DND-41 (cell line): ENCODE results near the gene GJB5.

Experiments used
- ATAC-seq: fragments of 200-7000 bp; cut with Tn5 transposase; 3 replicates; pipeline ENCODE4 v1.9.1; 2021; ENCODE audit warnings: low read depth; ENCODE audit not compliant: insufficient read depth
- DNase-seq: peaks from one replicate; pipeline ENCODE4 v3.0.0-alpha.2; 2020
- H2AFZ ChIP-seq: 2 replicates; pipeline ENCODE4 v1.6.0; 2012; ENCODE audit warnings: low read depth, low read length
- H3K27ac ChIP-seq: 2 replicates; pipeline ENCODE4 v1.5.1; 2012; ENCODE audit warnings: low read length, inconsistent platforms
- H3K27me3 ChIP-seq: fragments of 200-600 bp; sonication (generic); 2 replicates; pipeline ENCODE4 v1.6.0; 2012; ENCODE audit warnings: low read length, mild to moderate bottlenecking, inconsistent platforms; ENCODE audit not compliant: insufficient read depth, poor library complexity
- H3K36me3 ChIP-seq: 2 replicates; pipeline ENCODE4 v1.5.1; 2012; ENCODE audit warnings: low read length, inconsistent platforms; ENCODE audit not compliant: insufficient read depth
- H3K4me1 ChIP-seq: 2 replicates; pipeline ENCODE4 v1.5.1; 2012; ENCODE audit warnings: mild to moderate bottlenecking, low read length; ENCODE audit not compliant: insufficient read depth
- H3K4me2 ChIP-seq: 2 replicates; pipeline ENCODE4 v1.6.0; 2012; ENCODE audit warnings: mild to moderate bottlenecking, moderate library complexity, low read length, inconsistent platforms; ENCODE audit not compliant: insufficient read depth
- H3K4me3 ChIP-seq, 2 experiments: fragments of 200-600 bp in 1 of 2; shearing (Covaris generic) in 1 of 2; 2 replicates each; pipeline ENCODE4 v1.5.1; 2012 to 2016; ENCODE audit warnings: inconsistent platforms in 2 of 2, low read length in 2 of 2, mild to moderate bottlenecking in 2 of 2, low read depth in 1 of 2, moderate library complexity in 1 of 2
- H3K79me2 ChIP-seq: 2 replicates; pipeline ENCODE4 v1.6.0; 2012; ENCODE audit warnings: low read length, inconsistent platforms; ENCODE audit not compliant: insufficient read depth
- H3K9ac ChIP-seq: 2 replicates; pipeline ENCODE4 v1.6.0; 2012; ENCODE audit warnings: low read depth, mild to moderate bottlenecking, inconsistent platforms, low read length, moderate library complexity
- H3K9me3 ChIP-seq: 2 replicates; pipeline ENCODE4 v1.5.1; 2012; ENCODE audit warnings: low read length, moderate library complexity, mild to moderate bottlenecking, inconsistent platforms; ENCODE audit not compliant: insufficient read depth, severe bottlenecking
- H4K20me1 ChIP-seq: 2 replicates; pipeline ENCODE4 v1.6.0; 2012; ENCODE audit warnings: low read length; ENCODE audit not compliant: insufficient read depth
- EZH2 ChIP-seq: IDR thresholded peaks from 3 replicates; pipeline ENCODE4 v1.6.1; 2012; ENCODE audit warnings: borderline replicate concordance, low read depth, mild to moderate bottlenecking, moderate library complexity, low read length, inconsistent platforms; ENCODE audit not compliant: severe bottlenecking
- TF ChIP-seq, protein P1 (sequence below): IDR thresholded peaks from 2 replicates; pipeline ENCODE4 v1.5.1; 2012; ENCODE audit warnings: borderline replicate concordance, low read length, moderate library complexity, mild to moderate bottlenecking; ENCODE audit not compliant: poor library complexity, severe bottlenecking; ENCODE audit errors: extremely low read depth

Gene GJB5

GRCh38 chr1:34745666-34746065, 9.2 kb upstream of the GJB5 start:
- no peak overlapping the region for H3K4me3 ChIP-seq
- ATAC-seq (no peak), DNase-seq (no peak)
- no peak overlapping the region for H3K27ac ChIP-seq
- H3K4me1 ChIP-seq, result 0 out of 2 replicates have a peak, but pooled peaks cover 2% of the 10 kb centered on the region
- no peaks in the 10 kb centered on the region for H3K36me3 ChIP-seq
- no peak for TF ChIP-seq EZH2
- TF ChIP-seq, protein P1, sequence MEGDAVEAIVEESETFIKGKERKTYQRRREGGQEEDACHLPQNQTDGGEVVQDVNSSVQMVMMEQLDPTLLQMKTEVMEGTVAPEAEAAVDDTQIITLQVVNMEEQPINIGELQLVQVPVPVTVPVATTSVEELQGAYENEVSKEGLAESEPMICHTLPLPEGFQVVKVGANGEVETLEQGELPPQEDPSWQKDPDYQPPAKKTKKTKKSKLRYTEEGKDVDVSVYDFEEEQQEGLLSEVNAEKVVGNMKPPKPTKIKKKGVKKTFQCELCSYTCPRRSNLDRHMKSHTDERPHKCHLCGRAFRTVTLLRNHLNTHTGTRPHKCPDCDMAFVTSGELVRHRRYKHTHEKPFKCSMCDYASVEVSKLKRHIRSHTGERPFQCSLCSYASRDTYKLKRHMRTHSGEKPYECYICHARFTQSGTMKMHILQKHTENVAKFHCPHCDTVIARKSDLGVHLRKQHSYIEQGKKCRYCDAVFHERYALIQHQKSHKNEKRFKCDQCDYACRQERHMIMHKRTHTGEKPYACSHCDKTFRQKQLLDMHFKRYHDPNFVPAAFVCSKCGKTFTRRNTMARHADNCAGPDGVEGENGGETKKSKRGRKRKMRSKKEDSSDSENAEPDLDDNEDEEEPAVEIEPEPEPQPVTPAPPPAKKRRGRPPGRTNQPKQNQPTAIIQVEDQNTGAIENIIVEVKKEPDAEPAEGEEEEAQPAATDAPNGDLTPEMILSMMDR, result no peak
- no peak overlapping the region for H3K4me2 ChIP-seq
- H3K9me3 ChIP-seq, result no peaks in the 10 kb centered on the region
- no peak overlapping the region for H2AFZ ChIP-seq
- H3K9ac ChIP-seq, result no peak overlapping the region
- H3K79me2 ChIP-seq, result no peaks in the 10 kb centered on the region
- peaks cover 11% of the 10 kb centered on the region; the same call in 1 of the 2 replicates for H4K20me1 ChIP-seq
- H3K27me3 ChIP-seq, result peaks cover 10% of the 10 kb centered on the region

GRCh38 chr1:34746101-34746500, 8.7 kb upstream of the GJB5 start:
- no peak overlapping the region for H3K4me3 ChIP-seq
- no peak overlapping the region for H2AFZ ChIP-seq
- no peak overlapping the region for H3K9ac ChIP-seq
- H3K4me2 ChIP-seq, result no peak overlapping the region
- no peak overlapping the region for H3K27ac ChIP-seq
- ATAC-seq (no peak), DNase-seq (no peak)
- H3K79me2 ChIP-seq, result no peaks in the 10 kb centered on the region
- H3K9me3 ChIP-seq, result no peaks in the 10 kb centered on the region
- no peaks in the 10 kb centered on the region for H3K36me3 ChIP-seq
- TF ChIP-seq EZH2, result no peak
- TF ChIP-seq, protein P1, result no peak
- peaks cover 11% of the 10 kb centered on the region; the same call in 1 of the 2 replicates for H4K20me1 ChIP-seq
- peaks cover 10% of the 10 kb centered on the region for H3K27me3 ChIP-seq
- 0 out of 2 replicates have a peak, but pooled peaks cover 2% of the 10 kb centered on the region for H3K4me1 ChIP-seq

GRCh38 chr1:34746785-34747637, 7.8 kb upstream of the GJB5 start:
- Histone ChIP-seq H3K4me2 (no peak overlapping the region), H3K27me3 (peaks cover 10% of the 10 kb centered on the region), H2AFZ (no peak overlapping the region), H4K20me1 (peaks cover 10% of the 10 kb centered on the region; the same call in 1 of the 2 replicates), H3K79me2 (no peaks in the 10 kb centered on the region), H3K27ac (no peak overlapping the region), H3K4me3 (no peak overlapping the region), H3K9ac (no peak overlapping the region), H3K36me3 (no peaks in the 10 kb centered on the region), H3K4me1 (0 out of 2 replicates have a peak, but pooled peaks cover 2% of the 10 kb centered on the region), H3K9me3 (no peaks in the 10 kb centered on the region)
- TF ChIP-seq EZH2, result no peak
- ATAC-seq, result no peak
- no peak for DNase-seq

DNA sequence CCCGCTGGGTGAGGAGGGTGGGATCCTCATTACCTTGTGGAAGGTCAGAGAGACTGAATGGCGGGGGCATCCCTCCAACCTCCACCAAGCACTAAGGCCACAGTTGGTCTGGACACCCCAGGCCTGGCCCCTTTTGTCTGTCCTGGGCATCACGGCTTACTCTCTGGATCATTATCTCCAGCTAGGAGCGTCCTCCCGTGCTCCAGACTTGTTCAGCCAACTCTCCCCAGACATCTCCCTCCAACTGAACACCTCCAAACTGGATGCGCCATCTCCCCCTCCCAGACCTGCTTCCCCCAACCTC, 7.3 kb upstream of the GJB5 start:
- Histone ChIP-seq H4K20me1 (peaks cover 6% of the 10 kb centered on the region; the same call in 1 of the 2 replicates), H2AFZ (no peak overlapping the region), H3K4me2 (no peak overlapping the region), H3K79me2 (no peaks in the 10 kb centered on the region), H3K4me3 (no peak overlapping the region), H3K27ac (no peak overlapping the region), H3K36me3 (no peaks in the 10 kb centered on the region), H3K9ac (no peak overlapping the region), H3K4me1 (0 out of 2 replicates have a peak, but pooled peaks cover under 1% of the 10 kb centered on the region), H3K27me3 (peaks cover 10% of the 10 kb centered on the region), H3K9me3 (no peaks in the 10 kb centered on the region)
- TF ChIP-seq EZH2, result no peak
- TF ChIP-seq, protein P1, result no peak
- DNase-seq (no peak), ATAC-seq (no peak)
